ENCODE data around the gene CIT.
A peak's percentile ranks its signal among the peaks of the same experiment; 100 is the strongest.

CIT gene

DNA sequence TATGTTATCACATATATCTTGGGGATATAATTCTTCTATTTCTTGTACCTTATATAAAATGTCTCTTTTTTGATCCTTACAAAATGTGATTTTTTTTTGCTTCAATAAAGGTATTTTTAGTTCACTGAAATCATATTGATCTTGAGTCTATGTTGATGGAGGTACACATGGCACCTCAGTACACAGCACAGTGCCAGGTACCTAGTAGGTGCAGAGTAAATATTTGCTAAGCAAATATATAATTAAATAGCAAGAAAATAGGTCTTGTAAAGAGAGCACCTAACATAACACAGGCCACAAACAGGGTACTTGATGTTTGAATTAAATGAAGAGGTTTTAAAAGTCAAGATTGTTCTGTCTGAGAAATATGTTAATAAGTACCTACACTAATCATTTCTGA is 69.7 kb downstream of the CIT start:
- H3K27ac Mint-ChIP-seq, result no peak overlapping the region
- H3K4me3 Mint-ChIP-seq, result no peak overlapping the region
- no peak for DNase-seq (ENCODE audit: low spot score)
- peaks cover 12% of the 10 kb centered on the region for H3K4me1 Mint-ChIP-seq (ENCODE audit: low read depth)
- peaks cover 53% of the 10 kb centered on the region for H3K36me3 Mint-ChIP-seq (ENCODE audit: low read depth)
- no peaks in the 10 kb centered on the region for H3K27me3 Mint-ChIP-seq (ENCODE audit: low read depth)
- peaks cover 8% of the 10 kb centered on the region for H3K9me3 Mint-ChIP-seq

GRCh38 chr12:119804011-119804641 is 73.0 kb downstream of the CIT start:
- H3K9me3 Mint-ChIP-seq, result peaks cover 8% of the 10 kb centered on the region
- no peak overlapping the region for H3K27ac Mint-ChIP-seq

GRCh38 chr12:119803381-119803791 is 73.7 kb downstream of the CIT start:
- peaks cover 8% of the 10 kb centered on the region for H3K9me3 Mint-ChIP-seq
- H3K4me3 Mint-ChIP-seq, result no peak overlapping the region
- H3K36me3 Mint-ChIP-seq (ENCODE audit: low read depth), result peaks cover 50% of the 10 kb centered on the region
- no peaks in the 10 kb centered on the region for H3K4me1 Mint-ChIP-seq (ENCODE audit: low read depth)
- H3K27ac Mint-ChIP-seq, result no peak overlapping the region
- no peak for DNase-seq (ENCODE audit: low spot score)
- H3K27me3 Mint-ChIP-seq (ENCODE audit: low read depth), result no peaks in the 10 kb centered on the region

More at GRCh38 chr12:119804011-119804641, 73.0 kb downstream of the CIT start:
- Mint-ChIP-seq H3K27me3 (ENCODE audit: low read depth) (no peaks in the 10 kb centered on the region), H3K4me3 (no peak overlapping the region), H3K4me1 (ENCODE audit: low read depth) (peaks cover 6% of the 10 kb centered on the region), H3K36me3 (ENCODE audit: low read depth) (peaks cover 52% of the 10 kb centered on the region)
- no peak for DNase-seq (ENCODE audit: low spot score)

DNA sequence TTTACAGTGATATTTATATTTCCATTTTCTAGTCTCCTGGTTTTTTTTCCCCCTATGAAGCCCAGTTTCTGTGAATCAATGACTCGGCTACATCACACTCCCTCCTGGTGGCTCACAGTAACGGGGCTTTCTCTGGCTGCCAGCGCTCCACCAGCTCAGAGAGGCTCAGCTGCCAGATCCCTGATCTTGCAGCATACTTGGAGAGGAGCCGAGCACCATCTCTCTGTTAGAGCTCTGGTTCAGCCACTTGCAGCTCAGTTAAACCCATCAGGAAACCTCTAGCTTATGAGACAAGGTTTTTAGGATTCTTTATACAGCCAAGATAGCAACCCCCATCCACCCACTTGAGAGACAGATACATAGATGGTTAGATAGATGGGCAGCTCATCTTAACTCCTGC is 74.6 kb downstream of the CIT start:
- H3K4me3 Mint-ChIP-seq, result no peak overlapping the region

DNA sequence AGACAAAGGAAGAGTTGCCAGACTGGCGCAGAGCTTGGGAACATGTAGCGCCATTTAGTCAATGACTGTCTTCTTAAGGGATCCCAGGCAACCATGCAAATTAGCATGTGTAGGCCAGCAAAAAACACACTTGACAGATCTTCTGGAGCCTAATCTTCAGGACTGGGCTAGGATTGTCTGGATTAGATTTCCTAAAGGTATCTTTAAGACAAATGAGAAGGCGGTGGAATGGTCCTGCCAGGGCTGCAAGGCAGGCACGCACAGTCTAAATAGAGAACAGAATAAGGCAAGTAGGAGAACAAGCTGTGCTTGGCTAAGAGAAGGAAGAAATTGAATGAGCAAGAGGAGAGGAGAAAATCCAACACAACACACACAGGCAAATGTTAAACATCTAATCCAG is 80.0 kb downstream of the CIT start:
- H3K27ac Mint-ChIP-seq, result no peak overlapping the region
- H3K27me3 Mint-ChIP-seq (ENCODE audit: low read depth), result no peaks in the 10 kb centered on the region
- no peaks in the 10 kb centered on the region for H3K9me3 Mint-ChIP-seq
- no peak for DNase-seq (ENCODE audit: low spot score)
- H3K4me1 Mint-ChIP-seq (ENCODE audit: low read depth), result no peaks in the 10 kb centered on the region
- peaks cover 23% of the 10 kb centered on the region for H3K36me3 Mint-ChIP-seq (ENCODE audit: low read depth)
- H3K4me3 Mint-ChIP-seq, result no peak overlapping the region

More for the DNA sequence above, 74.6 kb downstream of the CIT start:
- no peak for DNase-seq (ENCODE audit: low spot score)
- Mint-ChIP-seq H3K9me3 (peaks cover 8% of the 10 kb centered on the region), H3K27ac (no peak overlapping the region), H3K27me3 (ENCODE audit: low read depth) (no peaks in the 10 kb centered on the region), H3K4me1 (ENCODE audit: low read depth) (no peaks in the 10 kb centered on the region), H3K36me3 (ENCODE audit: low read depth) (peaks cover 42% of the 10 kb centered on the region)

GRCh38 chr12:119796292-119796691 is 80.8 kb downstream of the CIT start:
- Mint-ChIP-seq H3K27me3 (ENCODE audit: low read depth) (no peaks in the 10 kb centered on the region), H3K4me3 (no peak overlapping the region), H3K9me3 (no peaks in the 10 kb centered on the region), H3K4me1 (ENCODE audit: low read depth) (no peaks in the 10 kb centered on the region), H3K36me3 (ENCODE audit: low read depth) (peaks cover 21% of the 10 kb centered on the region), H3K27ac (no peak overlapping the region)
- no peak for DNase-seq (ENCODE audit: low spot score)

DNA sequence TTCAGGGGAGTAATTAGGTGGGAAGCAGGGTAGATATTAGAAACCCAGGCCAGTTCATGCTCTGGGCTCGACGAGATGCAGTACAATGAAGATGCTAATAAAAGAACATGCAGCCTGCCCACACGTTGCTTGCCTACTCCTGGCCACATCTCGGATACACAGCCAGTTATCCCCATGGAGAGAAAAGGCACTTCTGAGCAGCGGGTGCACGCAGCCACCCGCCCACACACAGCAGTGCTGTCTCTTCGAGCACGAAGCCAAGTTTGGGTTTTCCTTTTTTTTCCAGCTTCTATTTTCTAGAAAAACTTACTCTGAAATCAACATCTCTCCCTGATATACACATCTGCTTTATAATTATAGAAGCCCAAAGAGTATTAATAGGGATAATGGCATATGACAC is 85.7 kb downstream of the CIT start:
- peaks cover 17% of the 10 kb centered on the region for H3K36me3 Mint-ChIP-seq (ENCODE audit: low read depth)
- H3K9me3 Mint-ChIP-seq, result no peaks in the 10 kb centered on the region
- H3K27ac Mint-ChIP-seq, result no peak overlapping the region
- DNase-seq (ENCODE audit: low spot score), result no peak
- H3K4me3 Mint-ChIP-seq, result no peak overlapping the region
- H3K4me1 Mint-ChIP-seq (ENCODE audit: low read depth), result no peaks in the 10 kb centered on the region
- H3K27me3 Mint-ChIP-seq (ENCODE audit: low read depth), result no peaks in the 10 kb centered on the region

GRCh38 chr12:119788786-119789185 is 88.3 kb downstream of the CIT start:
- Mint-ChIP-seq H3K27ac (no peak overlapping the region), H3K27me3 (ENCODE audit: low read depth) (no peaks in the 10 kb centered on the region), H3K4me3 (no peak overlapping the region), H3K36me3 (ENCODE audit: low read depth) (peaks cover 37% of the 10 kb centered on the region), H3K9me3 (no peaks in the 10 kb centered on the region), H3K4me1 (ENCODE audit: low read depth) (peaks cover 6% of the 10 kb centered on the region)
- no peak for DNase-seq (ENCODE audit: low spot score)

DNA sequence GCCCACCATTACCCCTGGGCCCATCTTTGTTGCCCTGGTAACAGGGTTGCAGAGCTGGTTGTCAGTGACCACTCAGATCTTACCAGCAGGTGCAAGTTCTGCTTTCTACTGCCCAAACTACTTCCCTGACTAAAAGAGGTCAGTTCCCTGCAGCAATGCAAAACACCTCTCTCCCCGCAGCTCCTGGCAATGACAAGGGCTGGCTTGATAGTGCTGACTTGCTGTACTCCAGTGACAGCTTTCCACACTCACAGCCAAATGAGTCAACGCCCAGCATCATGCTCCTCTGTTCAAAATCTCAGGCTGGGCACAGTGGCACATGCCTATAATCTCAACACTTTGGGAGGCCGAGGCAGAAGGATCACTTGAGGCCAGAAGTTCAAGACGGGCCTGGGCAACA is 90.6 kb downstream of the CIT start:
- no peak overlapping the region for H3K4me3 Mint-ChIP-seq
- H3K4me1 Mint-ChIP-seq (ENCODE audit: low read depth), result peaks cover 8% of the 10 kb centered on the region
- no peak overlapping the region for H3K27ac Mint-ChIP-seq
- H3K9me3 Mint-ChIP-seq, result no peaks in the 10 kb centered on the region
- no peak for DNase-seq (ENCODE audit: low spot score)
- peaks cover 42% of the 10 kb centered on the region for H3K36me3 Mint-ChIP-seq (ENCODE audit: low read depth)
- no peaks in the 10 kb centered on the region for H3K27me3 Mint-ChIP-seq (ENCODE audit: low read depth)

- Mint-ChIP-seq H3K27ac (no peak overlapping the region), H3K4me1 (ENCODE audit: low read depth) (peaks cover 8% of the 10 kb centered on the region), H3K4me3 (no peak overlapping the region), H3K27me3 (ENCODE audit: low read depth) (no peaks in the 10 kb centered on the region), H3K9me3 (no peaks in the 10 kb centered on the region), H3K36me3 (ENCODE audit: low read depth) (peaks cover 53% of the 10 kb centered on the region)
- no peak for DNase-seq (ENCODE audit: low spot score)
These were observed 92.4 kb downstream of the CIT start for GRCh38 chr12:119784673-119785072.

- Mint-ChIP-seq H3K27ac (peak overlapping the region; percentile 15), H3K4me3 (no peak overlapping the region), H3K9me3 (no peaks in the 10 kb centered on the region), H3K27me3 (ENCODE audit: low read depth) (no peaks in the 10 kb centered on the region), H3K4me1 (ENCODE audit: low read depth) (peaks cover 8% of the 10 kb centered on the region), H3K36me3 (ENCODE audit: low read depth) (peaks cover 55% of the 10 kb centered on the region)
- no peak for DNase-seq (ENCODE audit: low spot score)
These were observed 93.3 kb downstream of the CIT start for GRCh38 chr12:119783787-119784186.

DNA sequence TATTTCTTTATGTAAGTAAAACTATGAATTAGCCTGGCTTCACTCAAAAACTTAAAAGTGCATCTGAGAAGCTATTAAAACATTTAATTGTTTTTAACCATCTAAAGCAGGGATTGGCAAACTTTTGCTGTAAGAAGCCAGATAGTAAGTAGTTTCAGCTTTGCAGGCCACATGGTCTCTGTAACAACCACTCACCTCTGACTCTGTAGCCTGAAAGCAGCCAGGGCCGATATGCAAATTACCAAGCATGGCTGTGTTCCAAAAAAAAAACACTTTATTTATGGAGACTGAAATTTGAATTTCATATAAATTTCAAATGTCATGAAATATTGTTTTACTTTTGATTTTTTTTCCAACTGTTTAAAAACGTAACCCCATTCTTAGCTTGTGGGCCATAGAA is 95.3 kb downstream of the CIT start:
- no peak for DNase-seq (ENCODE audit: low spot score)
- H3K36me3 Mint-ChIP-seq (ENCODE audit: low read depth), result peaks cover 53% of the 10 kb centered on the region
- H3K27ac Mint-ChIP-seq, result no peak overlapping the region
- no peaks in the 10 kb centered on the region for H3K27me3 Mint-ChIP-seq (ENCODE audit: low read depth)
- H3K9me3 Mint-ChIP-seq, result no peaks in the 10 kb centered on the region
- H3K4me1 Mint-ChIP-seq (ENCODE audit: low read depth), result peaks cover 8% of the 10 kb centered on the region
- H3K4me3 Mint-ChIP-seq, result no peak overlapping the region

DNA sequence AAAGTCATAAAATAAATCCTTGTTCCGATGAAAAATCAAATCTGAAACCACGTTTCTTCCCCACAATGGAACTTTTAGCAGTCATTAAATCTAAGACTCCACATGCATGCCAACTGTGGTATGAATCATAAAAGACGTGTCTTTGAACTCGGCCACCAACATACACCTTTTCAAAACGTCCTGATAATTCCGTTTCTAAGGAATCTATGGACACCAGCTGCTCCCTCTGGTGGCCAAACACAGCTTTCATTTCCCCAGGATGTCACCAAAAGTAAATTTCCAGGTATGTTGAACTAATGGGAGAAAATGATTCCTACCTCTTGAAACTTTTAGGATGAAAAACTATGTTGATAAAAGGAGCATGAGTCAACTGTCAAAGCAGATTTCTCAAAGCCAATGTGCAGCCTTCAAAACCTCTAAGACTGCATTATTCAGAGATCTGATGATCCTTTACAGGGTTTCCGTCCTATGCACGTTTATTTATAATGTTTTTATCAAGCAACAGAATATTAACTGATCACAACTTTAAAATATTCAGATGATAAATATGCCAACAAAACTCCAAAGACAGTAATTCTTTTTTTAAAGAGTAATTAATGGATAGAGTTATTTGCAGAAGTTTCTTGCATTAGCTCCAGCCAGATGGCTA is 96.2 kb downstream of the CIT start:
- no peaks in the 10 kb centered on the region for H3K9me3 Mint-ChIP-seq
- DNase-seq (ENCODE audit: low spot score), result no peak
- no peaks in the 10 kb centered on the region for H3K27me3 Mint-ChIP-seq (ENCODE audit: low read depth)
- H3K4me3 Mint-ChIP-seq, result no peak overlapping the region
- peaks cover 50% of the 10 kb centered on the region for H3K36me3 Mint-ChIP-seq (ENCODE audit: low read depth)
- peaks cover 11% of the 10 kb centered on the region for H3K4me1 Mint-ChIP-seq (ENCODE audit: low read depth)
- H3K27ac Mint-ChIP-seq, result no peak overlapping the region

DNA sequence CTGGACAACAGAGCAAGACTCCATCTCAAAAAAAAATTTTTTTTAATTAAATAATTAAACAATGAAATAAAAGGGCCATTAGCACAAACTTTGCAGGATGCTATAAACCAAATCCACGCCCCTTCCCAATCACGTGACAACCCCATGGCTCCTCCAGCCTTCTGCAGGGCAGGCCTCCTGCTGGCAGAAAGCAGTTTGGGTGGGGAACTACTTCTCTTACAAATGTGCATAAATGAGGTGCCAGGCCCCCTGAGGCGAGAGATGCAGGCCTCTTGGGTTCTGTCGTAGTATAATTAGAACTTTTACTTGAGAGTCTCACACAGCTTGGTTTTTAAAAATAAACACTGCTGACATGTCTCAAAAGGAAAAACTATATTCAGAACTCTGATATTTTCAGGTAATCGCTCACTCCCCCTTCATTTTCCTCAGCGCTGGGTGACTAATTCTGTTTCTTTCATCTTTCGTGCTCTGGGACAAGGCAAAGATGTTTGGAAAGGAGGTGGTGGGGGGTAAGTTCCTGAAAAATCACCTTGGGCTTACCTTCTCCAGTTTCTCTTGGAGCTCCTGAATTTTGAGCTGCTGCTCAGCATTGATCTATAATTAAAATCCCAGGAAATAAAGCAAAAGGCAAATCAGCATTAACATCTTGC is 101.7 kb downstream of the CIT start:
- peaks cover 2% of the 10 kb centered on the region for H3K4me1 Mint-ChIP-seq (ENCODE audit: low read depth)
- no peaks in the 10 kb centered on the region for H3K9me3 Mint-ChIP-seq
- H3K27ac Mint-ChIP-seq, result no peak overlapping the region
- no peaks in the 10 kb centered on the region for H3K27me3 Mint-ChIP-seq (ENCODE audit: low read depth)
- H3K4me3 Mint-ChIP-seq, result no peak overlapping the region
- DNase-seq (ENCODE audit: low spot score), result no peak
- H3K36me3 Mint-ChIP-seq (ENCODE audit: low read depth), result peaks cover 33% of the 10 kb centered on the region

Data from T-helper 2 cell treated with Interferon-gamma antibody and Interleukin-4, amounts not matched to agents 5 μg/mL and 100 μg/mL, for 36 hours (primary cell).